Ecto neural progenitor cell (in vitro differentiated cells): ENCODE data around the gene EPHA8.

Experiments used
- DNase-seq: peaks from one replicate; pipeline ENCODE4 v3.0.0-alpha.2; 2018; ENCODE audit warnings: low spot score

EPHA8 gene

GRCh38 chr1:22562584-22563583 lies at the start of gene EPHA8:
TSS of gene EPHA8 (plus strand) at chr1:22563489. CDS start at chr1:22563636, 147 bp downstream.
- DNase-seq, result no peak

- no peak for DNase-seq
These were observed 46.2 kb upstream of the EPHA8 start for GRCh38 chr1:22516906-22517571.

- DNase-seq, result no peak
These were observed 45.3 kb upstream of the EPHA8 start for GRCh38 chr1:22517956-22518355.

GRCh38 chr1:22518379-22518778 lies 44.9 kb upstream of the EPHA8 start:
- no peak for DNase-seq

GRCh38 chr1:22520871-22521270 lies 42.4 kb upstream of the EPHA8 start:
- DNase-seq, result no peak

- DNase-seq, result no peak
These were observed 41.6 kb upstream of the EPHA8 start for GRCh38 chr1:22521692-22522091.

- DNase-seq, result no peak
These were observed 41.0 kb upstream of the EPHA8 start for GRCh38 chr1:22522221-22522743.

GRCh38 chr1:22524481-22524880 lies 38.8 kb upstream of the EPHA8 start:
- no peak for DNase-seq

GRCh38 chr1:22525211-22525610 lies 38.1 kb upstream of the EPHA8 start:
- no peak for DNase-seq

GRCh38 chr1:22525646-22526045 lies 37.6 kb upstream of the EPHA8 start:
- no peak for DNase-seq

GRCh38 chr1:22526098-22526497 lies 37.2 kb upstream of the EPHA8 start:
- DNase-seq, result no peak

GRCh38 chr1:22526677-22527076 lies 36.6 kb upstream of the EPHA8 start:
- no peak for DNase-seq

GRCh38 chr1:22527122-22527521 lies 36.2 kb upstream of the EPHA8 start:
- DNase-seq, result no peak

- DNase-seq, result no peak
These were observed 35.6 kb upstream of the EPHA8 start for GRCh38 chr1:22527555-22528296.

GRCh38 chr1:22528451-22528850 lies 34.8 kb upstream of the EPHA8 start:
- DNase-seq, result no peak

GRCh38 chr1:22529901-22530621 lies 33.2 kb upstream of the EPHA8 start:
- no peak for DNase-seq

- no peak for DNase-seq
These were observed 32.6 kb upstream of the EPHA8 start for GRCh38 chr1:22530715-22531114.

- no peak for DNase-seq
These were observed 32.0 kb upstream of the EPHA8 start for GRCh38 chr1:22531251-22531650.

GRCh38 chr1:22533244-22533895 lies 29.9 kb upstream of the EPHA8 start:
- no peak for DNase-seq

- DNase-seq, result no peak
These were observed 28.3 kb upstream of the EPHA8 start for GRCh38 chr1:22534951-22535350.

- DNase-seq, result no peak
These were observed 27.9 kb upstream of the EPHA8 start for GRCh38 chr1:22535399-22535798.
